Brain pericyte (primary cell): ENCODE measurements around the gene ZMIZ1.

Experiments
- DNase-seq: peaks from one replicate; pipeline ENCODE4 v3.0.0-alpha.2; 2012; ENCODE audit warnings: low read depth, low spot score

Gene ZMIZ1

DNA sequence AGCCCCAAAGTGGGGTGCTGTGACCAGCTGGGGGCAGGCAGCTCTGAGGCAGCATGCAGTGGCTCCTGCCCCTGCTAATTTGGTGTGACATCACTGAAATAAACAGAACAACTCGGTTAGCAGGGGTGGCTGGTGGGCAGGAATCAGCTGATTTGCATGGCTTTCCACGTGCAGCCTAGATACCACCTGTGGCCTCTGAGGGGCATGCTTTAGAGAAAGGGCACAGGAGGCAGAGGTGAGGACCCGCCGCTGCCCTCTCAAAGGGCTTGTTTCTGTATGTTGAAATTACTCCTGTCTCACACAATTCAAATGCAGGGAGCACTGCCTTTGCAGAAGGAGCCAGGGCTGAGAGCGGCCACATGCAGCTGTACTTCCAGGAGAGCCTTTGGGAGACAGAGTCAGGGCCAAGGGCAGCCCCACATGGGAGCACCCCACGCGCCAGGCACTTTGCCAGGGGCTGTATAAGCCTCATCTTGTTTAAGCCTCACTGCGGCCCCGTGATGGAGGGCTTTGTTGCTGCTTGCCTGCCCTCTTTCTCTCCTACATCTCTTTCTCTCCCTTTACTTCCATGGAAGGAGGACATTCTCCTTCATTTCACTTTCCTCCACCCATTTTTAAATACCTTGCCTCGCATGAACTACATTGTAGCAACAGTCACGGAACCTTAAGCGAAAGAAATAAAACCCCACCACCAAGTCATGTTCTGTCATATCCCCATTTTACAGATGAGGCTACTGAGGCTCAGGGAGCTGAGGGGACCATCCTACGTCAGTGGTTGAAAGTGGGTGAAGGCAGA lies 137.7 kb downstream of the ZMIZ1 start:
- no peak for DNase-seq

DNA sequence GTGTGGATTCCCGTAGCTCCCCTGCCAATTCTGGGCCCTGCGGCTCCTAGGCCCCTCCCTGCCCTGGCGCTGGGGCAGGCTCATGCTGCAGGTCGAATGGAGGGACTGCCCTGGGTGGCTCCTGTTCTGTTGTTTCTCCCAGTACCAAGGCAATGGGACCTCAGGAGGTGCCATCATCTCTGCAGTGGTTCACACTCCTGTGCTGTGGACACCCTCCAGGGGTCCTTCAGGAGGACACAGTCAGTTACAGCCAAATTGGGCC lies 138.3 kb downstream of the ZMIZ1 start:
- DNase-seq = no peak

DNA sequence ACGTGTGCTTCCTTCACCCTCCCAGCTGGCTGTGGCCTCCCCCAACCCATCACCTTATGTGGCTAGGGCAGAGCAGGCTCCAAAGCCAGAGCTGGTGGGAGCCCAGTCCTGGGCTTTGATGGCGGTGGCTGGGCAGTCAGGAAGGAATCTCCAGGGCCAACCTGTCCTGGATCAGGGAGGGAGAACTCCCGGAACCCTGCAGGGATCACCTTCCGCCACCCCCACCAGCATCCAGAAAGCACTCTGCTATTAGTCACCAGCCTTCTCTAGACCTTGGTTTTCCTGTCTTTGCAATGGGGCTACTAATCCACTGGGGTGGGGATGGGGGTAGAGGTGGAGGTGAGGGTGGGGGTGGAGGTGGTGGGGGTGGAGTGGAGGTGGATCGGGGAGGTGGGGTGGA lies 139.0 kb downstream of the ZMIZ1 start:
- DNase-seq = no peak

DNA sequence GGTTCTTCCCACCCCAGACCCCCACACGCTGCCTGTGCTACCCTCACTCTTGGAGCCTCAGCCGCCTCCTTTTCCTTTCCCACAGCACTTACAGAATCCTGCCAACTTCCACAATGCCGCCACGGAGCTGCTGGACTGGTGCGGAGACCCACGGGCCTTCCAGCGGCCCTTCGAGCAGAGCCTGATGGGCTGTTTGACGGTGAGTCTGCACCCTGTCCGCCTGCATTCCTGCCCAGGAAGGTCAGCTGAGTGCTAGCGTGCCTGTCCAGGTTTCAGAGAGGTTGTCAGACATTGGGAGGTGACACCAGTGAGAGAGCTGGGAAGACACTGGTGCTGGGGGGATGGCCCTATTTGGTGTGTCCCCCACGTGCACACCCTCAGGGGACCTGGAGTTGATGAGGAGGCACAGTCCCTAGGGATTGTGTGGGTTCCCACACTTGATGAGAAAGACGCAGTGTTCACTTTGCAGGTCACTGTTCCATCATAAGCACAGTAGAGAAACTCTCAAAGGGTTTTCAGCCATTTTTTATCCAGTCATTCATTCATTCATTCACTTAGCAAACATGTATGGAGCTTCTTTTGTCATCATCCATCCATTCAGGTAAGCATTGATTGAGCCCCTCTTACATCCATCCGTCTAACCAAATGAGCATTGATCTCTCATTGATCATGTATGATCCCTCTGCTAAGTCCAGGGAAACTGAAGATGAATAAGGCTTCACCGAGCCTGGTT lies 139.7 kb downstream of the ZMIZ1 start:
- DNase-seq = no peak

DNA sequence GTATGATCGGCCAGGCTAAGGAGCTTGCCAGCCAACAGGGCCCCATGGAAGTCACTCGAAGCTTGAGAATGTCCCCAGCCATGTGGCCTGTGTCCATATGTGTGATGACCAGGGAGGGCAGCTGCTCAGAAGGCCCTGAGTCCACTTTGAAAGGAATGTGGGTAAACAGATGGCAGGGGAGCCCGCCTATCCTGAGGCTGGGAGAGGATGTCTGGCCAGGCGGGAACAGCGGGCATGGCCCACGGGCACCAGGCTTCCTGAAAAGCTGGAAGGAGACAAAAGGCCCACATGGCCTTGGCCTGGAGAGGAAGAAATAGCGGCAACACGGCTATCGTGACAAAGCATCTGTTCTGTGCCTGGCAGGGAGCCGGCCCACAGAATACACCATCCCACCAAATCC lies 140.6 kb downstream of the ZMIZ1 start:
- DNase-seq = no peak

DNA sequence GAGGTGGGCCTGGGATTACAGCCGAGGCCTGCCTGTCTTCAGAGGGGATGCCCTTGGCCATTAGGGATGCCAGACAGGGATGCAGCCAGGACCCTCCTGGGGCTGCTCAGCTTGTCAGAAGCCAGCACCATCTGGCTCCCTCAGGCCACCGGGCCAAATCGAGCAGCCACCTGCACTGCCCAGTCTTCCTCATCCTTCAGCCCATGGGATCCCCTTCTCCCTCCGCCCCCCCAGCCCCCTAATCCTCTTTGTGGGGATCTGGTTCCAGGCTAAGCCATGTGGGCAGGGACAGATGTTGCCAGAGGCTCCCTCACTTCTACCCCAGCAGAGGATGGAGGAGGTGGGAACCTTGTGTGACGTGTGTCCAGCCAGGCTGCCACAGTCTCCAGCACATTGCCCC lies 141.1 kb downstream of the ZMIZ1 start:
- no peak for DNase-seq

DNA sequence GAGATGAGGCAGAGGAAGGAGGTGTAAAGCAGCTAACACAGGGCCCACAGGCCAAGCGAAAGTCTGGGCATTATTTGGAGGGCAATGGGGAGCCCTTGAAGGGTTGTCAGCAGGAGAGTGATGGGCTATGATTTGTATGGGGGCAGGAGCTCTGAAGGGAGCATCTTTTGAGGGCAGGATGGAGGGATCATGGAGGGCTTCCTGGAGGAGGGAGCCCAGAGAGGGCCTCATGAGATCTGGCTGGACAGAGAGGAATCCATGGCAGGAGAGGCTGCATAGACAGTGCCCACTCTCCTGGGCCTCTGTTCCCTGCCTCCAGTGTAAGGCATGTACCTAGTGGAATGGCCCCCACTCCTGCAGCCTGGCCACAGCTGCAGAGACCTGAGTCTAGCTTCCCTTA lies 141.9 kb downstream of the ZMIZ1 start:
- DNase-seq = no peak

GRCh38 chr10:79211616-79212015 lies 142.8 kb downstream of the ZMIZ1 start:
- DNase-seq = no peak

GRCh38 chr10:79215531-79215930 lies 146.8 kb downstream of the ZMIZ1 start:
- DNase-seq = no peak

- DNase-seq = no peak
These were observed 150.7 kb downstream of the ZMIZ1 start for GRCh38 chr10:79219322-79219957.

GRCh38 chr10:79220307-79220706 lies 151.5 kb downstream of the ZMIZ1 start:
- no peak for DNase-seq

DNA sequence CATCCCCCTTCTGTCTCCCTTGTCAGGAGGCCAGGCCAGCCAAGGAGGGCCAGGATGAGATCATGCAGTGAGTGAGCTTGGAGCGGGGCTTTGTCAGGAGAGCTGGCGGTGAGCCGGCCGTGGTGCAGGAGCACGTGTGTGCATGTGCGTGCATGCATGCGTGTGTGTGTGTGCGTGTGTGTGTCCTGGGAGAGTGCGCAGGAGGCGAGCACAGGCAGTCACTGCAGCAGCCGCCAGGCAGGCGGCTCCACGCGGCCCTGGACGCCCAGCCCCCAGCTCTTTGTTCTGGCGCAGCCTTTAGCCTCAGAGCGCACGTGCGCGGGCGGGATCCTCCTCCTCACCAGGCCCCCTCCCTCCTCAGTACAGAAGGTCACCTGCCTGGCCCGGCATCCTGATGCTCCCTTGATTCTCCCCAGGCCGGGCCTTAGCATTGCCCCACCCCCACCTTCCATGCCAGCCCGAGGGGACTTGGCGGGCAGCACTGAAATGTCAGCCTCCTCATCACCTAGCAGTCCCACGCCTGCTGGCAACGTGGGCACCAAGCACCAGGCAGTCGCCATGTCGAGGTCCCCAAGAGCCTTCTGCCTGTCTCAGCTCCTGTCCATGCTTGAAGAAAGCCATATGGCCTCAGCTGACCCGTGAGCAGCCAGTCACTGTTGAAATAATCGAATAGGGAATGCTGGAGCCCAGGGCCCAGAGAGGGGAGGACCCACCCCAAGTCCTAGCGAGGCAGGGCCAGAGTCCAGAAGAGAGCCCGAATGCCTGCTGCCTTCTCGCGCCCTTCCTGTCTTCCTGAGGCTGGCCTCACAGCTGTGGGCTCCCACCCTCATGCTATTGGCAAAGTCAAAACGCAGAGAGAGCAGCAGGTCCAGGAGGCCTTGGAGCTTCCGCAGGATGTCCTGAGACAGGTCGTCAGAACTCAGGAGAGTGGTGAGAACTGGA lies 152.6 kb downstream of the ZMIZ1 start:
- peak; percentile 55 for DNase-seq

GRCh38 chr10:79222186-79222585 lies 153.4 kb downstream of the ZMIZ1 start:
- DNase-seq = no peak

GRCh38 chr10:79223091-79224048 lies 154.6 kb downstream of the ZMIZ1 start:
- no peak for DNase-seq

DNA sequence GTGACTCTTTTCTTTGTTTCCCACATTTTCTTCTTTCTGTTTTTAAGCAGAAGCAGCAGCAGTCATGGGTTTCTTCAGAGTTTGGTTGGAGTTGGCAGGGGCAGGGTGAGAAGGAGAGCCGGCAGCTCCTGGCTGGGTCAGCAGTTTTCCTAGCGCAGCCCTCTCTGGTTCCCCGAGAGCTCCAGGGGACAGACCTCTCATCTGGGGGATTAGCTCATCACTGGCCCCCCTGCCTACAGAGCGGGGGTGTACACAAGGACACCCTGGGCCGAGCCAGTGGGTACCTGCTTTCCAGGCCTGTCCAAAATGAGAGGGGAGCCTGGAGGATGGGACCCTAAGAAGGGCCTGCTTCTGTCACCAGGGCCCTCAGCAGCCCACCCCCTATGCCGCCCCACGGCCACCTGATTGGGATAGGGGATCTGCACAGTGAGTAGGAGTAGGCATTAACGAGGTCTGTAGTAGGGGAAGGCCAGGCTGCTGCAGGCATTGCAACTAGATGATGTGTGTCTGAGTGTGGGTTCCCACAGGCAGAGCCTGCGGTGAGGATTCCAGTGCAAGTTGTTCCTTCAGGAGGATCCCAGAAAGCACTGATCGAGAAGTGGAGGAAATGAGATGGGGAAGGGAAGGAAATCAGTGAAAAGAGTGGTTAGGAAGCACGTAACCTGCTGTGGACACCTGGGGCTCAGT lies 155.6 kb downstream of the ZMIZ1 start:
- no peak for DNase-seq

GRCh38 chr10:79224992-79225391 lies 156.2 kb downstream of the ZMIZ1 start:
- DNase-seq = no peak

GRCh38 chr10:79226391-79227245 lies 157.9 kb downstream of the ZMIZ1 start:
- DNase-seq = no peak

- DNase-seq = no peak
These were observed 160.3 kb downstream of the ZMIZ1 start for GRCh38 chr10:79229071-79229541.

GRCh38 chr10:79229830-79230327 lies 161.1 kb downstream of the ZMIZ1 start:
- DNase-seq = no peak
